GM12872 (cell line): ENCODE measurements around the gene P2RX2.

Experiments used
- TF ChIP-seq, protein P1 (sequence below): IDR thresholded peaks from 3 replicates; pipeline ENCODE4 v1.5.1; 2011; ENCODE audit warnings: low read depth, mild to moderate bottlenecking, low read length, moderate library complexity; ENCODE audit not compliant: insufficient read depth

P2RX2 gene

DNA sequence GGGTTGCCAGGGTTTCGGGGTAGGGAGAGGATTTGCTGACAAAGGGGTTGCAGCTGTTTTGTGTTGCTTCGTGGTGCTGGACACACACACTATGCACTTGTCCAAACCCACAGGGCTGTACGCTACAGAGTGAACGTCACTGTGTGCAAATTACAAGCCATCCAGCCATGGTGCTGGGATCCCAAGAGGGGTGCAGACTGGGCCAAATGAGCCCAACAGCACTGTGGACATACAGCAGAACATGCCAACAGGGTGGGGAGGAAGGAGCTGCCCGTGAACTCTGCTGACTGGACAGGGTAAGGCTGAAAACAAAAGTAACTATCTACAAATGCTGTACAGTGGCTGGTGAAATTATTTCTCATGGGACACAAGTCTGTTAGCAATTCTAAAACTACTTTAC lies 43.4 kb downstream of the P2RX2 start:
- TF ChIP-seq, protein P1, sequence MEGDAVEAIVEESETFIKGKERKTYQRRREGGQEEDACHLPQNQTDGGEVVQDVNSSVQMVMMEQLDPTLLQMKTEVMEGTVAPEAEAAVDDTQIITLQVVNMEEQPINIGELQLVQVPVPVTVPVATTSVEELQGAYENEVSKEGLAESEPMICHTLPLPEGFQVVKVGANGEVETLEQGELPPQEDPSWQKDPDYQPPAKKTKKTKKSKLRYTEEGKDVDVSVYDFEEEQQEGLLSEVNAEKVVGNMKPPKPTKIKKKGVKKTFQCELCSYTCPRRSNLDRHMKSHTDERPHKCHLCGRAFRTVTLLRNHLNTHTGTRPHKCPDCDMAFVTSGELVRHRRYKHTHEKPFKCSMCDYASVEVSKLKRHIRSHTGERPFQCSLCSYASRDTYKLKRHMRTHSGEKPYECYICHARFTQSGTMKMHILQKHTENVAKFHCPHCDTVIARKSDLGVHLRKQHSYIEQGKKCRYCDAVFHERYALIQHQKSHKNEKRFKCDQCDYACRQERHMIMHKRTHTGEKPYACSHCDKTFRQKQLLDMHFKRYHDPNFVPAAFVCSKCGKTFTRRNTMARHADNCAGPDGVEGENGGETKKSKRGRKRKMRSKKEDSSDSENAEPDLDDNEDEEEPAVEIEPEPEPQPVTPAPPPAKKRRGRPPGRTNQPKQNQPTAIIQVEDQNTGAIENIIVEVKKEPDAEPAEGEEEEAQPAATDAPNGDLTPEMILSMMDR = no peak

DNA sequence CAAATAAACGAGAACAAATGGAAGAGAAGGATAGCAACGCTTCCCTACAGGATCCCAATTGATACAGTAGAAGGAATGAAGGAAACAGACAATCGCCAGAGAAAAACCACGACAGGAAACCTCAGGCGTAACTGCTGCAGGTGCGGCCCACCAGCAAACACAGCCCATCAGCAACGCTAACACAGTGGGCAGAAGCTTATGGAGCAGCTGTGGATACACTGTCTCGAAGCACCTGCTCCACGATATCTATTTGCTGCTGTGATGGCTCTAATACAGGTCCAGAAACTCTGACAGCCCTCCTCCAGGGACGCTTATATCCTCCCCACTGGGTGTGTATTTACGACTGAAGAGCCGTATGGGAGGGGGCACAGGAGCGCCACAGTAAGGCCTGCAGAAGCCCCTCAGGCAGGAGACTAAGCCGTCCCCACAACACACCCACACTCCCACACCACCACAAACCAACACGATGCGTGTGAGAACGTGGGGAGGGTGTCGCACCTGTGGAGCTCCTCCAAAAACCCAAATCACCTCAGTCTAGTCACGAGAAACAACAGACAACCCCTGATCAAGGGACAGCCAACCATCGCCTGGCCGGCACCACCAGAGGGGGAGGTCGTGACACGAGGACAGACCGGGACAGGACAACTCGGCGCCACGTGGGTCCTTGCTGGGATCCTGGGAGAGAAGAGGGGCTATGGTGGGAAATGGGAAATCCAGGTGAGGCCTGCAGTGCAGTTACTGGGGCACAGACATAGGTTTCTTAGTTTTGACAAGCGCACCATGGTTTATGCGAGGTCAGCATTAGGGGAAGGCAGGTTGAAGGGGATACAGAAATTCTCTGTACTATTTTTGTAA lies 44.6 kb downstream of the P2RX2 start:
- TF ChIP-seq, protein P1 = no peak

DNA sequence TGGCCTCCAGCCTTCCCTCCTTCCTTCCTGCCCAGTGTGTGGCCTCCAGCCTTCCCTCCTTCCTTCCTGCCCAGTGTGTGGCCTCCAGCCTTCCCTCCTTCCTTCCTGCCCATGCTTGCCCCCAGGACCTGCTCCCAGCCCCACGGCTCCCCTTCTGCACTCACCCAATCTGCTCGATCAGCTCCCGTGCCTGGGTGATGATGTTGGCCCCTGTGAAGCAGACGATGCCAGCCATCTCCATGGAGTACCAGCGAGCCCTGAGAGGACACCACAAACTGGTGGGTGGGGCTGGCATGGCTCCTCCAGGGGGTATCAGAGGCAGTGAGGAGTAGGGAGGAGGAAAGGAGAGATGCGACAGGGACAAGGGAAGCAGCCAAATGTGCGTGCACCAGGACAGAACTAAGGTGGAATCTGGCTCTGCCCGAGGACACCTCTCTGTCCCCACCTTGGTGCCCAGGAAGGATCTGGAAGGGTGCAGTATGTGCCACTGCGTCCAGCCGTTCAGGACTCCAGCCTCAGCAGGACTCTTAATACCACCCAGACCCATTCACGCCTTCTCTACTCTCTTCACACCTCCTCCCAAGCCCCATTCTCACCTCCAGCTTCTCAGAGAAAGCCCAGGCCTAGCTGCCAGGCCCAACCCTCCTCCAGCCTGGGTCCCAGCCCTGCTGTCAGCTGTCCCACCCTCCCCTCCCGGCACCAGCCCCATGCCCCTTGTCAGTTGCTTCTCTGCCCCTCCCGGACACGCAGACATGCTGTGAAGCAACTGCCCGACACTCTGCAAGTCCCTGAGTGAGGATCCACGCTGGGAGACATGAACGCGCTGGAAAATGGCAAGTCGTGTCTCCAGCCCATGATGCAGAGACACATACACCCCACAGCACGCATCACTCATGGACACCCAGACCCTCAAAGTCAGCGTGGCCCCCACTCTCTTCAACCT lies 45.9 kb downstream of the P2RX2 start:
- TF ChIP-seq, protein P1 = no peak

DNA sequence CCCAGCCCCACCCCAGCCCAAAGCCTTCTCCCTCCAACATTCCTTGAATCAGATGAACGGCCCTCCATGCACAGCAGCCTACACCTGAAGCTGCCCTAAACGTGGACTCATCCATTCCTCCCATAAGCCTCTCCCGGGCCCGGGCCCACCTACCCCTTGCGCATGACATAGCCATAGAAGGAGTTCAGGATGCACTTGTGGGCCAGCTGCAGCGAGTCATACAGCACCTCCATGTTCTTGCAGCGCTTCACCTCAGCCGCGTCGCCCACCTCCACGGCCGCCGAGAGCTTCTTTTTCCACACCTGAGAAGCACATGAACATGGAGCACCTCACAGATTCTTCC lies 46.5 kb downstream of the P2RX2 start:
- TF ChIP-seq, protein P1 = no peak

DNA sequence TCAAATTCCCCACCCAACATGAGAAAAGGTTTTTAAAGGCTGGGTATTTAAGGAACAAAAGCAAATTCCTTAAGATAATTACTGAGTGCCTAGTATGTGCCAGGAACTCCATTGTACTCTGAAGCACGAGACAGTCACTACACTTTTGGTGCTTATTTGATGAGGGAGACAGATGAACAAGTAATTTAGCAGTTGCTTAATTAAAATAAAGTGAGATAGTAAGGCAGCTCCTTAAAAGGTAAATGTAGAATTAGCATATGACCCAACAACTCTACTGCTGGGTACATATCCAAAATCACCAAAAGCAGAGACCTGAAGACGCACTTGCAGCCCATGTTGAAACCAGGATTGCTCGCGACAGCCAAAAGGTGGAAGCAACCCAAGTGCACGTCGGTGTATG lies 47.2 kb downstream of the P2RX2 start:
- TF ChIP-seq, protein P1 = no peak

DNA sequence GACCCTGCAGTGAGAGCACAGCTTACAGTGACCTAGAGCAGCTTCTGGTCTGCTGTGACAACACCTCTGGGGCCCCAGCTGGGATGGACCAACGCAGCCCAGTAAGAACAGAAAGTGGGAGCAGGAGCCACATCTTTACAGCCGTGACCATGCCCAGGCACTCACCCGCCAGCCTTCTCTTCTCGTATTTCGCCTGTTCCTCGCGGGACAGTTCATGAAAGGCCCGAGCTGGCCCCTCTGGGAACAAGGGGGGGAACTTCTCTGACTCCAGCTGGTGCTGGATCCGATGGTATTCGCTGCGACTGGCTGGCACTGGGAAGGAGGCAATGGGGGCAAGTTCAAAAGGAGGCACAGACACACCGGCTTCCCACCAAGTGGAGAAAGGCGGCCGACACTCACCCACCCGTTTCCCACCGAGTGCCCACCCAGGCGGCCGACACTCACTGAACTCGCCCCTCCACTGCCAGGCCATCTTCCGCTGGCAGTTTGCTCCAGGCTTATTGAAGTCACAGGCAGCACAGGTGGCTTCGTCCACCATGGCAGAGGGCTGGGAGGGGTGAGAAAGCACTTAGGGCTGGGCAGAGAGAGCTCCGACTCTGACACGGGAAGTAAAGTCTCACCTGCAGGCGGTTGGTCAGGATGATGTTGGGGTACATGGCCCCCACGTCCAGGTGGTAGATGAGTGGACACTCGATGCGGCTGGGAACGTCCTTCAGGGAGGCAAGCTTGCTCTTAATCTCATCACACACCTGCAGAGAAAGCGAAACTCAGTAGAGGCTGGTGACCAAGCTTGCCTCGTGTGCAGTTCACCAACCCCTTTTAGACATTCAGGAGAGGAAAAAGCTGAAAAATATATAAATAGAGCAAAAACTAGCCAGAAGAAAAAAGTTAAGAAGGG lies 49.9 kb downstream of the P2RX2 start:
- TF ChIP-seq, protein P1 = no peak
